Left renal cortex interstitium (tissue), 4 donors: ENCODE measurements around the gene MGAT4B. TPM values are rescaled to one million over a fixed set of nuclear protein-coding genes. Genes with fewer than 3 reads are reported as not detected.

Experiments used
- DNase-seq, 4 donors: peaks; one replicate each; pipeline ENCODE4 v3.0.0-alpha.2; 2013; ENCODE audit warnings: low read depth in 4 of 4, low spot score in 2 of 4, missing footprints in 1 of 4
- polyA plus RNA-seq, 4 donors: library from polyadenylated mRNA; unstranded; fragments of 120-200 nt; gene quantifications; one replicate each; pipeline ENCODE4 v1.2.1, GENCODE V29; 2013; ENCODE audit not compliant: insufficient read length in 4 of 4

Gene MGAT4B
- polyA plus RNA-seq, 4 donors = 161 to 189 (median 175) TPM

GRCh38 chr5:179755022-179755421 is 51.6 kb downstream of the MGAT4B start:
- peak in 1 of 4 donors; percentile 25 for DNase-seq

GRCh38 chr5:179753971-179754370 is 52.7 kb downstream of the MGAT4B start:
- DNase-seq = no peak

- DNase-seq = no peak
Measured at GRCh38 chr5:179749857-179750508, 56.7 kb downstream of the MGAT4B start.

GRCh38 chr5:179747811-179748210 is 58.9 kb downstream of the MGAT4B start:
- no peak for DNase-seq

Other genes starting within 250 kb of the MGAT4B start
- gene HNRNPH1, start 183.2 kb downstream of the MGAT4B start, polyA plus RNA-seq = 1,000 to 10,000 TPM in 2 of 4 donors, 100 to 1,000 TPM in 2; 691 to 2,061 (median 1,218) TPM
- gene CBY3, start 125.8 kb downstream of the MGAT4B start, polyA plus RNA-seq = 1 to 10 TPM in 2 of 4 donors, under 1 TPM in 1, not detected in 1; 0.81 to 2.1 (median 1.1) TPM
- 100 to 1,000 TPM; 468 to 603 (median 522) TPM for gene CANX, start 107.9 kb downstream of the MGAT4B start, polyA plus RNA-seq
- 10 to 100 TPM; 35.7 to 55.3 (median 42.8) TPM for gene MAML1, start 74.0 kb downstream of the MGAT4B start, polyA plus RNA-seq
- gene LTC4S, start 12.9 kb downstream of the MGAT4B start, polyA plus RNA-seq = 1 to 10 TPM; 2.0 to 6.5 (median 5.3) TPM
- 100 to 1,000 TPM in 3 of 4 donors, 10 to 100 TPM in 1; 91.2 to 125 (median 114) TPM for gene SQSTM1, start 14.0 kb upstream of the MGAT4B start, polyA plus RNA-seq
- gene MRNIP, start 52.0 kb upstream of the MGAT4B start, polyA plus RNA-seq = 10 to 100 TPM; 29.0 to 57.2 (median 39.6) TPM
- gene TBC1D9B, start 101.0 kb upstream of the MGAT4B start, polyA plus RNA-seq = 100 to 1,000 TPM in 3 of 4 donors, 10 to 100 TPM in 1; 87.5 to 141 (median 109) TPM